ENCODE data around the gene TRIM16. TPM values are rescaled to one million over a fixed set of nuclear protein-coding genes. Genes with fewer than 3 reads are reported as not detected.
"Not testable (repeated sequence)": the region's sequence is repeated elsewhere in the genome, so short reads cannot be mapped to it uniquely, and the experiment has no call there.

Gene TRIM16
- total RNA-seq, 2 donors from 2014 or later = 19.7 to 72.2 TPM

GRCh38 chr17:15699413-15699924, 15.4 kb upstream of the TRIM16 start, which contains the start of gene ZNF286A:
Gene ZNF286A (plus strand): TSS chr17:15699752. CDS start chr17:15700330, 578 bp downstream.
- peak; percentile 100 for DNase-seq (ENCODE audit: low spot score)
- H3K4me1 ChIP-seq (replicated peaks); H3K27me3 ChIP-seq (replicated peaks; ENCODE audit: insufficient read depth); intact Hi-C loops (cut with DNase I); H3K9me3 ChIP-seq; H3K36me3 ChIP-seq: not testable (repeated sequence)
- Histone ChIP-seq H3K27ac (peak within 1 kb of the TSS; percentile 51 to 71), H3K4me3 (peak within 1 kb of the TSS; percentile 45 to 51)
- TF ChIP-seq POLR2A (IDR thresholded peaks at IDR 0.05) (peak; percentile 86), CTCF (IDR thresholded peaks at IDR 0.05) (peak in 1 of 4 experiments; percentile 10), POLR2AphosphoS5 (IDR thresholded peaks at IDR 0.05) (peak; percentile 96)
- 0% methylated on average over 38 of the region's 44 CpGs for WGBS

GRCh38 chr17:15698967-15699366, 14.9 kb upstream of the TRIM16 start:
- H3K27me3 ChIP-seq (replicated peaks; ENCODE audit: insufficient read depth); H3K4me1 ChIP-seq (replicated peaks); intact Hi-C loops (cut with DNase I); H3K36me3 ChIP-seq; H3K9me3 ChIP-seq; DNase-seq (ENCODE audit: low spot score): not testable (repeated sequence)
- H3K4me3 ChIP-seq = peak overlapping the region; percentile 45 to 51
- peak overlapping the region; percentile 51 to 71 for H3K27ac ChIP-seq
- 9% methylated on average over 3 of the region's 3 CpGs for WGBS

- 80% methylated on average over 1 of the region's 1 CpG for WGBS
- H3K4me3 ChIP-seq; H3K27me3 ChIP-seq (replicated peaks; ENCODE audit: insufficient read depth); H3K9me3 ChIP-seq; H3K27ac ChIP-seq; H3K36me3 ChIP-seq; DNase-seq (ENCODE audit: low spot score); intact Hi-C loops (cut with DNase I); H3K4me1 ChIP-seq (replicated peaks): not testable (repeated sequence)
Observed at GRCh38 chr17:15687494-15687893, 3.4 kb upstream of the TRIM16 start.

- H3K27ac ChIP-seq; intact Hi-C loops (cut with DNase I): not testable (repeated sequence)
- 96% methylated on average over 3 of the region's 3 CpGs for WGBS
Observed at GRCh38 chr17:15683135-15683534, 976 bp downstream of the TRIM16 start.

GRCh38 chr17:15675991-15676390, 8.1 kb downstream of the TRIM16 start:
- H3K36me3 ChIP-seq; H3K27me3 ChIP-seq (replicated peaks; ENCODE audit: insufficient read depth); H3K4me1 ChIP-seq (replicated peaks); DNase-seq (ENCODE audit: low spot score); H3K4me3 ChIP-seq; H3K9me3 ChIP-seq; H3K27ac ChIP-seq; intact Hi-C loops (cut with DNase I): not testable (repeated sequence)
- 87% methylated on average over 6 of the region's 6 CpGs for WGBS

More at GRCh38 chr17:15683135-15683534, 976 bp downstream of the TRIM16 start:
- H3K4me3 ChIP-seq; H3K27me3 ChIP-seq (replicated peaks; ENCODE audit: insufficient read depth); H3K9me3 ChIP-seq; H3K36me3 ChIP-seq; DNase-seq (ENCODE audit: low spot score); H3K4me1 ChIP-seq (replicated peaks): not testable (repeated sequence)

- H3K4me1 ChIP-seq (replicated peaks); H3K4me3 ChIP-seq; H3K36me3 ChIP-seq; H3K27me3 ChIP-seq (replicated peaks; ENCODE audit: insufficient read depth); DNase-seq (ENCODE audit: low spot score); H3K9me3 ChIP-seq; H3K27ac ChIP-seq; intact Hi-C loops (cut with DNase I): not testable (repeated sequence)
- 29% methylated on average over 1 of the region's 1 CpG for WGBS
Observed at GRCh38 chr17:15674640-15675039, 9.5 kb downstream of the TRIM16 start.

GRCh38 chr17:15669526-15669925, 14.6 kb downstream of the TRIM16 start:
- 57% methylated on average over 5 of the region's 5 CpGs for WGBS
- H3K4me3 ChIP-seq; H3K27ac ChIP-seq; H3K9me3 ChIP-seq; H3K27me3 ChIP-seq (replicated peaks; ENCODE audit: insufficient read depth); H3K4me1 ChIP-seq (replicated peaks); H3K36me3 ChIP-seq; DNase-seq (ENCODE audit: low spot score); intact Hi-C loops (cut with DNase I): not testable (repeated sequence)

GRCh38 chr17:15663691-15664090, 20.4 kb downstream of the TRIM16 start:
- no peak overlapping the region for H3K4me3 ChIP-seq
- no peaks in the 10 kb centered on the region for H3K9me3 ChIP-seq
- no peak for TF ChIP-seq POLR2AphosphoS5 (IDR thresholded peaks at IDR 0.05)
- no peak for TF ChIP-seq POLR2A (IDR thresholded peaks at IDR 0.05)
- no peak for TF ChIP-seq CTCF (IDR thresholded peaks at IDR 0.05)
- no peaks in the 10 kb centered on the region for H3K36me3 ChIP-seq
- WGBS = 95% methylated on average over 5 of the region's 5 CpGs
- intact Hi-C loops (cut with DNase I) = no loop called here
- no peaks in the 10 kb centered on the region for H3K4me1 ChIP-seq (replicated peaks)
- no peak for DNase-seq (ENCODE audit: low spot score)
- no peak overlapping the region for H3K27ac ChIP-seq
- no peaks in the 10 kb centered on the region for H3K27me3 ChIP-seq (replicated peaks; ENCODE audit: insufficient read depth)
